SK-N-SH treated with all-trans-retinoic acid at 6 μM for 48 hours (cell line): ENCODE measurements around the gene VAV1.

Experiments
- ATAC-seq: fragments of 200-7000 bp; cut with Tn5 transposase; 3 replicates; pipeline ENCODE4 v1.9.1; 2020; ENCODE audit warnings: mild to moderate bottlenecking, moderate library complexity
- ARNTL ChIP-seq: fragments of 450-650 bp; formaldehyde crosslinking; IDR thresholded peaks from 2 replicates; pipeline ENCODE4 v1.5.0; 2020; ENCODE audit warnings: low read depth, mild to moderate bottlenecking, moderate library complexity, borderline replicate concordance
- BACH2 ChIP-seq: fragments of 250-450 bp; sonication (Bioruptor Pico); IDR thresholded peaks from 2 replicates; pipeline ENCODE4 v1.9.0; 2021; ENCODE audit warnings: mild to moderate bottlenecking, borderline replicate concordance
- CSDC2 ChIP-seq: fragments of 250-450 bp; sonication (Bioruptor Pico); IDR thresholded peaks from 2 replicates; pipeline ENCODE4 v1.5.0; 2020; ENCODE audit warnings: mild to moderate bottlenecking, moderate library complexity
- ESRRG ChIP-seq: fragments of 250-450 bp; sonication (Bioruptor Pico); IDR thresholded peaks from 2 replicates; pipeline ENCODE4 v1.6.1; 2021; ENCODE audit warnings: mild to moderate bottlenecking
- GLIS3 ChIP-seq: fragments of 250-450 bp; sonication (Bioruptor Pico); IDR thresholded peaks from 2 replicates; pipeline ENCODE4 v1.5.0; 2020; ENCODE audit warnings: mild to moderate bottlenecking, moderate library complexity
- ISL1 ChIP-seq: fragments of 250-450 bp; sonication (Bioruptor Pico); IDR thresholded peaks from 2 replicates; pipeline ENCODE4 v2.1.2; 2022; ENCODE audit warnings: mild to moderate bottlenecking, moderate library complexity
- OSR1 ChIP-seq: fragments of 250-450 bp; sonication (Bioruptor Pico); IDR thresholded peaks from 2 replicates; pipeline ENCODE4 v1.8.0; 2022; ENCODE audit warnings: moderate library complexity, mild to moderate bottlenecking, inconsistent platforms
- PATZ1 ChIP-seq: fragments of 250-450 bp; sonication (Bioruptor Pico); IDR thresholded peaks from 2 replicates; pipeline ENCODE4 v1.8.0; 2020; ENCODE audit warnings: mild to moderate bottlenecking, moderate library complexity, borderline replicate concordance
- POU6F1 ChIP-seq: fragments of 250-450 bp; sonication (Bioruptor Pico); IDR thresholded peaks from 2 replicates; pipeline ENCODE4 v1.8.0; 2021; ENCODE audit warnings: low read depth, mild to moderate bottlenecking, moderate library complexity, borderline replicate concordance
- PPARA ChIP-seq: fragments of 250-450 bp; sonication (Bioruptor Pico); IDR thresholded peaks from 2 replicates; pipeline ENCODE4 v1.5.0; 2020; ENCODE audit warnings: mild to moderate bottlenecking, borderline replicate concordance
- RARB ChIP-seq: fragments of 250-450 bp; sonication (Bioruptor Pico); IDR thresholded peaks from 2 replicates; pipeline ENCODE4 v1.8.0; 2021; ENCODE audit warnings: mild to moderate bottlenecking, moderate library complexity
- SNAI2 ChIP-seq: fragments of 250-450 bp; sonication (Bioruptor Pico); IDR thresholded peaks from 2 replicates; pipeline ENCODE4 v1.5.0; 2020; ENCODE audit warnings: mild to moderate bottlenecking, moderate library complexity
- TCF4 ChIP-seq: fragments of 250-450 bp; sonication (Bioruptor Pico); IDR thresholded peaks from 2 replicates; pipeline ENCODE4 v1.8.0; 2021; ENCODE audit warnings: mild to moderate bottlenecking, moderate library complexity, borderline replicate concordance
- TOX ChIP-seq: fragments of 250-450 bp; sonication (Bioruptor Pico); IDR thresholded peaks from 2 replicates; pipeline ENCODE4 v1.8.0; 2021; ENCODE audit warnings: mild to moderate bottlenecking, moderate library complexity, borderline replicate concordance
- ZC3H10 ChIP-seq: fragments of 250-450 bp; sonication (Bioruptor Pico); IDR thresholded peaks from 2 replicates; pipeline ENCODE4 v1.5.1; 2021; ENCODE audit warnings: mild to moderate bottlenecking, moderate library complexity
- ZFP3 ChIP-seq: fragments of 250-450 bp; sonication (Bioruptor Pico); IDR thresholded peaks from 2 replicates; pipeline ENCODE4 v1.5.0; 2020; ENCODE audit warnings: mild to moderate bottlenecking, moderate library complexity
- ZFP30 ChIP-seq: fragments of 450-650 bp; formaldehyde crosslinking; IDR thresholded peaks from 2 replicates; pipeline ENCODE4 v1.5.0; 2022; ENCODE audit warnings: mild to moderate bottlenecking, moderate library complexity
- ZNF565 ChIP-seq: fragments of 450-650 bp; formaldehyde crosslinking; conservative IDR thresholded peaks from 2 replicates; pipeline ENCODE4 v1.5.0; 2020; ENCODE audit warnings: low read depth, mild to moderate bottlenecking, moderate library complexity
- ZNF70 ChIP-seq: fragments of 450-650 bp; formaldehyde crosslinking; IDR thresholded peaks from 2 replicates; pipeline ENCODE4 v1.5.0; 2020; ENCODE audit warnings: mild to moderate bottlenecking, moderate library complexity
- ZNF8 ChIP-seq: fragments of 450-650 bp; formaldehyde crosslinking; IDR thresholded peaks from 2 replicates; pipeline ENCODE4 v1.5.0; 2020; ENCODE audit warnings: mild to moderate bottlenecking, moderate library complexity
- TF ChIP-seq, protein P1 (sequence below): fragments of 250-450 bp; sonication (Bioruptor Pico); IDR thresholded peaks from 2 replicates; pipeline ENCODE4 v1.5.1; 2020; ENCODE audit warnings: low read depth, mild to moderate bottlenecking, moderate library complexity
- TF ChIP-seq, protein P2 (sequence below): fragments of 250-450 bp; sonication (Bioruptor Pico); IDR thresholded peaks from 2 replicates; pipeline ENCODE4 v1.5.1; 2021; ENCODE audit warnings: mild to moderate bottlenecking, moderate library complexity
- TF ChIP-seq, protein P3 (sequence below): fragments of 250-450 bp; sonication (Bioruptor Pico); IDR thresholded peaks from 2 replicates; pipeline ENCODE4 v1.5.0; 2020; ENCODE audit warnings: mild to moderate bottlenecking, moderate library complexity

The VAV1 gene

GRCh38 chr19:6808494-6808893 lies 36.0 kb downstream of the VAV1 start:
- no peak for TF ChIP-seq ZC3H10 (CRISPR knock-in tag)
- no peak for TF ChIP-seq PATZ1
- no peak for TF ChIP-seq ZNF8 (CRISPR knock-in tag)
- no peak for TF ChIP-seq ZNF565 (CRISPR knock-in tag)
- no peak for TF ChIP-seq GLIS3 (CRISPR knock-in tag)
- TF ChIP-seq, protein P1, sequence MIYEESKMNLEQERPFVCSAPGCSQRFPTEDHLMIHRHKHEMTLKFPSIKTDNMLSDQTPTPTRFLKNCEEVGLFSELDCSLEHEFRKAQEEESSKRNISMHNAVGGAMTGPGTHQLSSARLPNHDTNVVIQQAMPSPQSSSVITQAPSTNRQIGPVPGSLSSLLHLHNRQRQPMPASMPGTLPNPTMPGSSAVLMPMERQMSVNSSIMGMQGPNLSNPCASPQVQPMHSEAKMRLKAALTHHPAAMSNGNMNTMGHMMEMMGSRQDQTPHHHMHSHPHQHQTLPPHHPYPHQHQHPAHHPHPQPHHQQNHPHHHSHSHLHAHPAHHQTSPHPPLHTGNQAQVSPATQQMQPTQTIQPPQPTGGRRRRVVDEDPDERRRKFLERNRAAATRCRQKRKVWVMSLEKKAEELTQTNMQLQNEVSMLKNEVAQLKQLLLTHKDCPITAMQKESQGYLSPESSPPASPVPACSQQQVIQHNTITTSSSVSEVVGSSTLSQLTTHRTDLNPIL: no peak
- TF ChIP-seq ISL1: no peak
- TF ChIP-seq SNAI2: no peak
- no peak for TF ChIP-seq BACH2 (CRISPR knock-in tag)
- TF ChIP-seq ZNF70 (CRISPR knock-in tag): no peak
- TF ChIP-seq ARNTL: no peak
- TF ChIP-seq, protein P2, sequence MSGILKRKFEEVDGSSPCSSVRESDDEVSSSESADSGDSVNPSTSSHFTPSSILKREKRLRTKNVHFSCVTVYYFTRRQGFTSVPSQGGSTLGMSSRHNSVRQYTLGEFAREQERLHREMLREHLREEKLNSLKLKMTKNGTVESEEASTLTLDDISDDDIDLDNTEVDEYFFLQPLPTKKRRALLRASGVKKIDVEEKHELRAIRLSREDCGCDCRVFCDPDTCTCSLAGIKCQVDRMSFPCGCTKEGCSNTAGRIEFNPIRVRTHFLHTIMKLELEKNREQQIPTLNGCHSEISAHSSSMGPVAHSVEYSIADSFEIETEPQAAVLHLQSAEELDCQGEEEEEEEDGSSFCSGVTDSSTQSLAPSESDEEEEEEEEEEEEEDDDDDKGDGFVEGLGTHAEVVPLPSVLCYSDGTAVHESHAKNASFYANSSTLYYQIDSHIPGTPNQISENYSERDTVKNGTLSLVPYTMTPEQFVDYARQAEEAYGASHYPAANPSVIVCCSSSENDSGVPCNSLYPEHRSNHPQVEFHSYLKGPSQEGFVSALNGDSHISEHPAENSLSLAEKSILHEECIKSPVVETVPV (CRISPR knock-in tag): no peak
- TF ChIP-seq CSDC2 (CRISPR knock-in tag): no peak
- no peak for TF ChIP-seq PPARA (CRISPR knock-in tag)
- TF ChIP-seq ZFP3: no peak
- TF ChIP-seq TOX (CRISPR knock-in tag): no peak
- no peak for TF ChIP-seq ESRRG
- no peak for TF ChIP-seq TCF4
- TF ChIP-seq ZFP30 (CRISPR knock-in tag): no peak
- TF ChIP-seq, protein P3, sequence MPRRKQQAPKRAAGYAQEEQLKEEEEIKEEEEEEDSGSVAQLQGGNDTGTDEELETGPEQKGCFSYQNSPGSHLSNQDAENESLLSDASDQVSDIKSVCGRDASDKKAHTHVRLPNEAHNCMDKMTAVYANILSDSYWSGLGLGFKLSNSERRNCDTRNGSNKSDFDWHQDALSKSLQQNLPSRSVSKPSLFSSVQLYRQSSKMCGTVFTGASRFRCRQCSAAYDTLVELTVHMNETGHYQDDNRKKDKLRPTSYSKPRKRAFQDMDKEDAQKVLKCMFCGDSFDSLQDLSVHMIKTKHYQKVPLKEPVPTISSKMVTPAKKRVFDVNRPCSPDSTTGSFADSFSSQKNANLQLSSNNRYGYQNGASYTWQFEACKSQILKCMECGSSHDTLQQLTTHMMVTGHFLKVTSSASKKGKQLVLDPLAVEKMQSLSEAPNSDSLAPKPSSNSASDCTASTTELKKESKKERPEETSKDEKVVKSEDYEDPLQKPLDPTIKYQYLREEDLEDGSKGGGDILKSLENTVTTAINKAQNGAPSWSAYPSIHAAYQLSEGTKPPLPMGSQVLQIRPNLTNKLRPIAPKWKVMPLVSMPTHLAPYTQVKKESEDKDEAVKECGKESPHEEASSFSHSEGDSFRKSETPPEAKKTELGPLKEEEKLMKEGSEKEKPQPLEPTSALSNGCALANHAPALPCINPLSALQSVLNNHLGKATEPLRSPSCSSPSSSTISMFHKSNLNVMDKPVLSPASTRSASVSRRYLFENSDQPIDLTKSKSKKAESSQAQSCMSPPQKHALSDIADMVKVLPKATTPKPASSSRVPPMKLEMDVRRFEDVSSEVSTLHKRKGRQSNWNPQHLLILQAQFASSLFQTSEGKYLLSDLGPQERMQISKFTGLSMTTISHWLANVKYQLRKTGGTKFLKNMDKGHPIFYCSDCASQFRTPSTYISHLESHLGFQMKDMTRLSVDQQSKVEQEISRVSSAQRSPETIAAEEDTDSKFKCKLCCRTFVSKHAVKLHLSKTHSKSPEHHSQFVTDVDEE: no peak
- ATAC-seq: no peak

GRCh38 chr19:6809262-6809661 lies 36.8 kb downstream of the VAV1 start:
- ATAC-seq: no peak
- TF ChIP-seq OSR1 (CRISPR knock-in tag) (no peak), CSDC2 (CRISPR knock-in tag) (no peak), RARB (CRISPR knock-in tag) (no peak), ZFP30 (CRISPR knock-in tag) (no peak), POU6F1 (no peak), PPARA (CRISPR knock-in tag) (no peak), TOX (CRISPR knock-in tag) (no peak), ZFP3 (no peak), ZNF8 (CRISPR knock-in tag) (no peak), SNAI2 (no peak), TCF4 (no peak), ZC3H10 (CRISPR knock-in tag) (no peak)
- TF ChIP-seq, protein P3: no peak
- TF ChIP-seq, protein P2 (CRISPR knock-in tag): no peak
